ENCODE data around the gene ZNF304.
"Not testable (repeated sequence)": the region's sequence is repeated elsewhere in the genome, so short reads cannot be mapped to it uniquely, and the experiment has no call there.

ZNF304 gene

DNA sequence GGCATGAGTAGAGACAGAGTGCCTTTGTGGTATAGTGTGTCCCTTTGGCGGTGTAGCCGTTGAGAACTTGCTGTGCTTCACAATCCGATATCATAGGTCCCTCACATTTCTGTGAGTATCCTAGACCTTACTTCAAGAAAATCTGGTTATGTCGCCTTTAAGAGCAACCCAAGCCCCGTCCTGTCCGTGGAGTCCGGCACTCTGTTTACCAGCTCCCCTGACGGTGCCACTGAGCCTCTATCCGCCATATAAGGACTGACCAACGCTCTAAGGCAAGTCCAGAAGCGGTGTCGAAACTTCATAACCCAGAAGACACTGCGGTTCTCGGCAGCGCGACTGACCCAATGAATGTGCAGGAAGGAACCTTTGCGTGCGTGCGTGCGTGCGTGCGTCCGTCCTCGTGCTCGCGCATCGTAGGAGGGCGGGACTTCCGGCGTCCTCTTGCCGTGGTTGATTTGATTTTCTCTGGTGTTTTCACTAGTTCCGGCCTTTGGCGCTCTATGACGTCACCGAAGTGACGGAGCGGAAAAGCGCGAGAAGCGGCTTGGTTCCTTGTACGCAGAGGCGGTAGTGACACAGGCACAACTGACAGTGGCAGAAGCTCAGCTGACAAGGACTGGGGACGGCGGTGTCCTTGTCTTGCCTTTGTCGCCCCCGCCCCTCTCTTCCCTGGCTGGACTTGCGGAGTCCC, 12.1 kb downstream of the ZNF304 start, which contains the start of the genes TRAPPC2B and ZNF547:
Gene TRAPPC2B, plus strand, starts transcription at position 555 of the 691 bp plus-strand sequence. CDS start 1,283 bp downstream, outside the sequence.
Gene ZNF547, plus strand, starts transcription at position 555 of the 691 bp plus-strand sequence. CDS start 5,005 bp downstream, outside the sequence.
- DNase-seq = peak; percentile 100

DNA sequence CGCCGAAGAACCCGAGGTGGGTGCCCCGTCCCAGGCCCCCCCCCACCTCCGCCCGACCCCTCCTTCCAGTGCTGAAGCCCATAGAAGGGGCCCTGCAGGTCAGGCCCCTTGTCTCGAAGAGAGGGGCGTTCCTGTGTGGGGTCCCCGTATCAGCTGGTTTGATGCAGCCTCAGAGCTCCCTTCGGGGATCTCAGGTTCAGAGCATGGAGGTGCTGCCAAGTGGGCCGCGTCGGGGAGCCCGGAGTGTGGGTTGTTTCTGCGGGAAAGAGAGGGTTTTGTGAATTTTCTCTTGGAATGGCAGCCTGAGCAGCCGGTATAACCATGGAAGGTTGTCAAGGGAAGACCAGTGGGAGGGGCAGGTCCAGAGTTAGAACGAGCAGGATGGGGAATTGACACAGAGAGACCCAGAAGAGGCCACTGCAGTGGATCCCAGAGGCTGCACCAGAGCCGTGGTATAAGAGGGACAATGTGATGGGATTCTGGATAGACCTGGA, 12.7 kb downstream of the ZNF304 start:
- no peak for DNase-seq

DNA sequence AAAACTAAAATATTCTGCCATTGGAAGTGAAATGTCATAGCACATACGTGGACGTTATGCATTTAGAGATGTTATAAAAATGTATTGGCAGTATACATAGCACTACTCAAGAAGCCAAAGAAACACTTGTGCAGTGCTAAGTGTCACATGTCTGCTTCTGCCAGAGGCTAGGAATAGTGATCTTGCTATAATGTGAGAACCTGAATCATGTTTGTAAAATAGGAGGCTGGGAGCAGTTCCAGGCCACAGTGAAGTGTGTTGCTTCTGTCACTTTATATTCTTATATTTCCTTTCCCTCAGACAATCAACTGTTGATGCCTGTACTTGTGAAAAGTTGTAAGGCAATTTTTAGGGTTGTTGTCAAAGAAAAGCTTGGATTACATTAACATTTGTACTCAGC, 15.7 kb downstream of the ZNF304 start:
- DNase-seq = no peak

DNA sequence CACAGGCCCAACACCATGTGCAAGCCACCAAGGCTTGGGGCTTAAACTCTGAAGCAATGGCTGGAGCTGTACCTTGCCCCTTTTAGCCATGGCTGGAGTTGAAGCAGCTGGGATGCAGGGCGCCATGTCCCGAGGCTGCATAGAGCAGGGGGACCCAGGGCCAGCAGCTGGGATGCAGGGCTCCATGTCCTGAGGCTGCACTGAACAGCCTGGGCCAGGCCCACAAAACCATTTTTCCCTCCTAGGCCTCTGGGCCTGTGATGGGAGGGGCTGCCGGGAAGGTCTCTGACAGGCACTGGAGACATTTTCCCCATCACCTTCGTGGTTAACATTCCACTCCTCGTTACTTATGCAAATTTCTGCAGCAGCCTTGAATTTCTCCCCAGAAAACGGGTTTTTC, 23.1 kb downstream of the ZNF304 start:
- no peak for DNase-seq

GRCh38 chr19:57374647-57375046, 23.6 kb downstream of the ZNF304 start:
- DNase-seq = not testable (repeated sequence)

DNA sequence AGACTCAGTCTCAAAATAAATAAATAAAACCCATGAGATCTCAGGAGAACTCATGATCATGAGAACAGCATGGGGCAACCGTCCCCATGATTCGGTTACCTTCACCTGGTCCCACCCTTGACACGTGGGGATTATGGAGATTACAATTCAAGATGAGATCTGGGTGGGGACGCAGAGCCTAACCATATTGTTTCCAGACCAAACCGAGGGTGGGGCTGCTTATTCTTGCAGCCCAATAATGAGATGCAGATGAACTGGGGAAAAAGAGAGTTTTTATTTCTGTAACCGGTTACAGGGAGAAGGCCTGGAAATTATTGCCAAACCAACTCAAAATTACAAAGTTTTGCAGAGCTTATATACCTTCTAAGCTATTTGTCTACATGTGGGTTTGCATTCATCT, 25.1 kb downstream of the ZNF304 start:
- no peak for DNase-seq

- no peak for DNase-seq
Observed at GRCh38 chr19:57377498-57378146, 26.6 kb downstream of the ZNF304 start.

GRCh38 chr19:57380923-57381322, 29.9 kb downstream of the ZNF304 start:
- DNase-seq = no peak

DNA sequence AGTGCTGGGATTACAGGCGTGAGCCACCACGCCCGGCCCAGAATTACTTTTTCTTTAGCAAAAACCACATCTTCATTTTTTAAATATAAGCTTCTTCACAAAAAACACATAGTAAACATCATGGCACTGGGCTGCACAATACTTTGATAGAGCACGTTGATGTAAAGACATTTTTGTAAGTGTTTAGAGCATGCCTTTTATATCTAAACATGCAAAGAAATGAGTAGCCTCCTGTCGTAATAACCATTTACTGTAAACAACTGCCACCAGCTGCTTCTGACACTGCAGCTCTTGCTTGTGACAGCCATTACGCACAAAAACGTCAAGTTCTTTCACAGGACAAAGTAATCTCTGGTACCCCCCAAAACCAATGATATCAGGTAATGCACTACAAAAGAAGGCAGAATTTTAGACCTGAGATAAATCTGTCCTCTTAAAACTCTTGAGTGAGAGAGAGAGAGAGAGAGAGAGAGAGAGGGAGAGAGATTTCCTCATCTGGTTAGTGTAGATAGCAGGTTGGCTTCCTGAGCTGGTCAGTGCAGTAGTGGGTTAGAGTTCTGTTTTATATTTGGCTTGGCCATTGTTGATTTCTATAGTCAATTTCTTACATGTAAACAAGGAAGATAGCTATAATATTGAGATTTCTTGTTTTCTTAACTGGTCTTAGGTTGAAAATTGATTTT, 31.9 kb downstream of the ZNF304 start:
- DNase-seq = peak; percentile 48

DNA sequence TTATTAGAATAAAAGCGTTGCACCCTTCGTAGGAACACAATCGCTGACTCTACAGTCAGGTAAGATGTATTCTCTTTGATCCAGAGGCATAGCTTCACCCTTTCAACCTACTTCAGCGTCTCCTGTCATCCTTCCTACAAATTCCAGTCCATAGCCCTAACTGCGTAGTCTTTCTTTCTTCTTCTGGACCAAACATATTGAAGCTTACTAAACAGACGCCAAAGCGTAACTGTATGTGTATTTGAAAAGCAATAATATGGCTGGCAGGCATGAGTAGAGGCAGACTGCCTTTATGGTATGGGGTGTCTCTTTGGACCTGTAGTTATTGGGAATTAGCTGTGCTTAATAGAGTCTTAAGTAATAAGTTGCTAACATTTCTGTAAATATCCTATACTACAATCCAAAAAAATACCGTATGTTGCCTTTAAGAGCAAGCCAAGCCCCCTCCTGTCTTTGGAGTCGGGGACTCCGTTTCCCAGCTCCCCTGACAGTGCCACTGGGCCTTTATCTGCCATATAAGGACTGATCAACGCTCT, 38.2 kb downstream of the ZNF304 start:
- no peak for DNase-seq

- peak; percentile 100 for DNase-seq
Observed at GRCh38 chr19:57389730-57390598, 38.9 kb downstream of the ZNF304 start, which contains the start of gene ZNF548. Gene ZNF548 (plus strand): TSS chr19:57389854. CDS start chr19:57390100, 246 bp downstream.

DNA sequence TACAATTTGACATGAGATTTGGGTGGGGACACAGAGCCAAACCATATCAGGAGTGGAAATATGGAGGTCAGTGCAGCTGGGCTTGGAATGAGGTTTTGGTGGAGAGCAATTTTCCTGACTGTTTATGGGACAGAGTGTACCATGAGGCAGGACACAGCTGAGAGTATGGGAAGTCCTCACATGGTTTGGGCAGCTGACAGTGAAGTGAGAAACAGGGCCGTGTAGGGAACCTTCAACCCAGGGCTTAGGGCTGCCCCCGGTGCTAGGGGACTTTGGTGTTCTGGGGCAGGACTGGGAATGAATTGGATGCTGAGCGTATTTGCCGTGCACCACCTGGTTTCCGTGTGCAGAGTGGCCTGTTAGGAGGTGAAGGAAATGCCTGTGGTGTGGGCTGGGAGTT, 44.6 kb downstream of the ZNF304 start:
- DNase-seq = no peak

DNA sequence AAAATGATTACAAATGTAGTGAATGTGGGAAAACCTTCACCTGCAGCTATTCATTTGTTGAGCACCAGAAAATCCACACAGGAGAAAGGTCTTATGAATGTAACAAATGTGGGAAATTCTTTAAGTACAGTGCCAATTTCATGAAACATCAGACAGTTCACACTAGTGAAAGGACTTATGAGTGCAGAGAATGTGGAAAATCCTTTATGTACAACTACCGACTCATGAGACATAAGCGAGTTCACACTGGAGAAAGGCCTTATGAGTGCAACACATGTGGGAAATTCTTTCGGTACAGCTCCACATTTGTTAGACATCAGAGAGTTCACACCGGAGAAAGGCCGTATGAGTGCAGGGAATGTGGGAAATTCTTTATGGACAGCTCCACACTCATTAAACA, 47.8 kb downstream of the ZNF304 start:
- no peak for DNase-seq

GRCh38 chr19:57403737-57404563, 52.9 kb downstream of the ZNF304 start:
- no peak for DNase-seq

DNA sequence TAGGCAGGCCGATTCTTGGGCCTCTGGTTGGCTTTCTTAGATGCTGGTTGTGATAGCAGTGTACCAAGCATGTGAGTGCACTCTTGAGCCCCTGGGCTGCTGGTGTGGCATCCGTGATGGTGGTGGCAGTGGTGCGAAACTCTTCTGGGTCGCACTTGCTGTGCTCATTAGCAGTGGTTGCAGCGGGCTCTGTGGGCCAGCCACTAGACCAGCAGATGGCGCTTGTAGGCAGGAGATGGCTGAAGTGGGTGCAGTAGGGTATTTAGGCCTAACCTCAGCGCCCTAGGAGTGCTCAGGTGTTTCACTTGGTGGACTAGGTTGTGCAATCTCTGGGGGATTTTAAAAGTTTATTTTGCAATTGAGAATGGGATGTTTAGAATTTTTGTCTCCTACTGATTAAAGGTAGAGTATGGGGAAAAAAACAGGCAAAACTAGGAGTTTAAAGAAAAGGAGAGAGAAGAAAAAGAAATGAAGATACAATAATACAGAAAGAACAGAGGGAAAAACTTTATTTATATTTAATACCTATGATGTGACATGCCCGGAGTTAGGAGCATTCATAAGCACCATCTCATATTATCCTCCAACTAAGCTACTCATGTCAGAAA, 55.5 kb downstream of the ZNF304 start:
- DNase-seq = peak; percentile 83

Data from OCI-M1 (cell line).